Adrenal gland (tissue), 12 donors: Measurements from ENCODE around the gene RRM2. TPM values are rescaled to one million over a fixed set of nuclear protein-coding genes. Genes with fewer than 3 reads are reported as not detected.

Experiments used
- DNase-seq, 7 donors: peaks; one replicate each; pipeline ENCODE4 v3.0.0-alpha.2; 2019 to 2020
- H3K27ac ChIP-seq, 5 donors: fragments of 200-600 bp; sonication (generic) in 4 of 5; 1 replicate in 3 of 5; 2 replicates in 2 of 5; pipeline versions ENCODE4 v1.5.1 to v1.8.0; 2016 to 2020; ENCODE audit warnings: mild to moderate bottlenecking in 1 of 5
- H3K27me3 ChIP-seq: fragments of 200-600 bp; 2 replicates; pipeline ENCODE4 v1.8.0; 2021
- H3K36me3 ChIP-seq, 2 donors: fragments of 200-600 bp; replicated peaks in 1 of 2; 1 replicate in 1 of 2; 2 replicates in 1 of 2; pipeline versions ENCODE4 v1.5.1 to v1.8.0; 2018 to 2022
- H3K4me1 ChIP-seq, 2 donors: fragments of 200-600 bp; replicated peaks in 1 of 2; 1 replicate in 1 of 2; 2 replicates in 1 of 2; pipeline versions ENCODE4 v1.5.1 to v1.8.0; 2018 to 2021
- H3K4me3 ChIP-seq, 4 donors: fragments of 200-600 bp; sonication (generic) in 3 of 4; one replicate each; pipeline ENCODE4 v1.5.1; 2016 to 2018
- H3K9me3 ChIP-seq, 3 donors: fragments of 200-600 bp; sonication (generic) in 1 of 3; replicated peaks in 1 of 3; 1 replicate in 2 of 3; 2 replicates in 1 of 3; pipeline versions ENCODE4 v1.5.1 to v1.8.0; 2016 to 2021
- CTCF ChIP-seq, 6 experiments: fragments of 450-650 bp in 4 of 6; fragments of 200-600 bp in 2 of 6; sonication (generic) in 1 of 6; IDR thresholded peaks; 1 replicate in 5 of 6; 2 replicates in 1 of 6; pipeline versions ENCODE4 v1.5.1 to v1.8.0; 2016 to 2021; ENCODE audit warnings: antibody characterized with exemption in 6 of 6, mild to moderate bottlenecking in 2 of 6, moderate library complexity in 1 of 6
- POLR2A ChIP-seq, 2 donors: fragments of 450-650 bp; IDR thresholded peaks; one replicate each; pipeline ENCODE4 v1.6.1; 2017; ENCODE audit warnings: antibody characterized with exemption in 2 of 2, mild to moderate bottlenecking in 2 of 2, moderate library complexity in 1 of 2
- WGBS, 4 donors: extraction: QIAGEN DNeasy Blood & Tissue Kit in 2 of 4; methylation state at CpG; one replicate each; pipeline versions ENCODE4 v1.1.5 to v1.1.7; 2013 to 2017; 5-methylcytosine and 5-hydroxymethylcytosine counted together
- intact Hi-C, 2 donors: fragments of 100-400 bp; cut with DNase I; formaldehyde crosslinking; loops; one replicate each; pipeline versions ENCODE4 v1.14.1 to v1.15.0; 2022 to 2023
- polyA plus RNA-seq, 3 donors: library from polyadenylated mRNA; stranded (reverse); fragments of 200-250 nt in 2 of 3; fragments of 350-450 nt in 1 of 3; fragmentation: Illumina TruSeq in 1 of 3; extraction: RNeasy Lipid Tissue Mini Kit (QIAGEN cat#74804) in 1 of 3; gene quantifications; one replicate each; pipeline ENCODE4 v1.2.3, GENCODE V29; 2013 to 2014
- total RNA-seq, 9 donors: library from RNA; depleted of rRNA in 4 of 9; stranded (reverse); fragments of >200 nt in 4 of 9; fragments of 120-200 nt in 1 of 9; fragmentation: NEBNext Ultra II Directional in 1 of 9; extraction: Animal tissue kit (Norgen Biotek cat#: 25700) in 1 of 9; gene quantifications; one replicate each; pipeline versions ENCODE4 v1.1.0 to v1.2.4, GENCODE V29; 2013 to 2023
- donor health status: healthy with polysubstance abuse.
- donor health status: Bipolar disorder and iron deficiency.
- donor health status: DM: yes; HTN: yes; CAD: no.
- donor health status: DM: no; HTN: no; CAD: no.
- donor health status: DM: no; HTN: no; CAD: no.
- donor health status: DM: yes; HTN: yes; CAD: no.

Gene RRM2
- total and polyA plus RNA-seq, 12 donors: 0.67 to 22.3 (median 3.8) TPM

GRCh38 chr2:10140841-10141610 lies 18.5 kb downstream of the RRM2 start:
- H3K27ac ChIP-seq: no peak overlapping the region
- H3K4me3 ChIP-seq: no peak overlapping the region
- intact Hi-C loops: loop anchor here in 1 of 2 donors (5.0 kb wide), 2 partner anchors 271 to 296 kb away; no protein-coding TSS in a partner anchor
- H3K9me3 ChIP-seq: no peaks in the 10 kb centered on the region
- no peaks in the 10 kb centered on the region for H3K27me3 ChIP-seq
- 86 to 91% (median 88%) methylated on average over 15 to 16 of the region's 16 CpGs for WGBS, 4 donors
- H3K4me1 ChIP-seq: no peaks in the 10 kb centered on the region
- H3K36me3 ChIP-seq: no peaks in the 10 kb centered on the region
- TF ChIP-seq CTCF (IDR thresholded peaks at IDR 0.05): no peak
- no peak for TF ChIP-seq POLR2A (IDR thresholded peaks at IDR 0.05)
- no peak for DNase-seq

GRCh38 chr2:10141736-10142639 lies 19.4 kb downstream of the RRM2 start:
- Histone ChIP-seq H3K27me3 (no peaks in the 10 kb centered on the region), H3K9me3 (no peaks in the 10 kb centered on the region), H3K27ac (no peak overlapping the region), H3K36me3 (no peaks in the 10 kb centered on the region), H3K4me3 (no peak overlapping the region), H3K4me1 (no peaks in the 10 kb centered on the region)
- peak in 6 of 7 donors; percentile 35 to 61 (median 48) for DNase-seq
- intact Hi-C loops: loop anchor here in 1 of 2 donors (5.0 kb wide), 2 partner anchors 270 to 295 kb away; no protein-coding TSS in a partner anchor
- WGBS, 4 donors: 74 to 82% (median 77%) methylated on average over 20 to 32 of the region's 32 CpGs
- no peak for TF ChIP-seq POLR2A (IDR thresholded peaks at IDR 0.05)
- peak; percentile 48 to 72 (median 68) for TF ChIP-seq CTCF (IDR thresholded peaks at IDR 0.05)

GRCh38 chr2:10142640-10142965 lies 20.1 kb downstream of the RRM2 start:
- H3K4me3 ChIP-seq: no peak overlapping the region
- DNase-seq: no peak
- intact Hi-C loops: loop anchor here in 1 of 2 donors (5.0 kb wide), 2 partner anchors 270 to 295 kb away; no protein-coding TSS in a partner anchor
- TF ChIP-seq CTCF (IDR thresholded peaks at IDR 0.05) (no peak), POLR2A (IDR thresholded peaks at IDR 0.05) (no peak)
- no peaks in the 10 kb centered on the region for H3K27me3 ChIP-seq
- H3K27ac ChIP-seq: no peak overlapping the region
- no peaks in the 10 kb centered on the region for H3K4me1 ChIP-seq
- no peaks in the 10 kb centered on the region for H3K9me3 ChIP-seq
- 83 to 91% (median 86%) methylated on average over 11 of the region's 11 CpGs for WGBS, 4 donors
- H3K36me3 ChIP-seq: no peaks in the 10 kb centered on the region
